Activated T-cell treated with anti-CD3 and anti-CD28 coated beads, Interleukin-2, amount 50 U/mL, for 1 hour (primary cell): ENCODE data around the gene FBXL12.
"Not testable (repeated sequence)": the region's sequence is repeated elsewhere in the genome, so short reads cannot be mapped to it uniquely, and the experiment has no call there.

Experiments
- DNase-seq: peaks from one replicate; pipeline ENCODE4 v3.0.0-alpha.2; 2020

FBXL12 gene

GRCh38 chr19:9838324-9838723, 19.4 kb upstream of the FBXL12 start:
- no peak for DNase-seq

GRCh38 chr19:9836021-9836420, 17.1 kb upstream of the FBXL12 start:
- no peak for DNase-seq

GRCh38 chr19:9835507-9835949, 16.6 kb upstream of the FBXL12 start:
- DNase-seq: no peak

- peak; percentile 99 for DNase-seq
These were observed 16.0 kb upstream of the FBXL12 start, which contains the start of gene PIN1 for GRCh38 chr19:9834726-9835506. TSS of gene PIN1 (plus strand) at chr19:9835318. CDS start at chr19:9835345, 27 bp downstream.

- no peak for DNase-seq
These were observed 15.4 kb upstream of the FBXL12 start for GRCh38 chr19:9834307-9834725.

GRCh38 chr19:9828551-9829063, 9.7 kb upstream of the FBXL12 start:
- no peak for DNase-seq

GRCh38 chr19:9827289-9828238, 8.7 kb upstream of the FBXL12 start, which contains the start of gene UBL5:
TSS of gene UBL5 (plus strand) at chr19:9827918. CDS start at chr19:9828338, 420 bp downstream.
- peak; percentile 87 for DNase-seq

GRCh38 chr19:9823816-9824215, 4.9 kb upstream of the FBXL12 start:
- DNase-seq: no peak

- not testable (repeated sequence) for DNase-seq
These were observed 1.2 kb upstream of the FBXL12 start for GRCh38 chr19:9820034-9820433.

GRCh38 chr19:9819596-9819909, 674 bp upstream of the FBXL12 start:
- DNase-seq: no peak

GRCh38 chr19:9818175-9818733, 625 bp downstream of the FBXL12 start:
- DNase-seq: no peak

GRCh38 chr19:9811139-9811538, 7.7 kb downstream of the FBXL12 start:
- no peak for DNase-seq

- peak; percentile 35 for DNase-seq
These were observed 9.7 kb downstream of the FBXL12 start for GRCh38 chr19:9808855-9809824.

GRCh38 chr19:9806803-9807202, 12.1 kb downstream of the FBXL12 start:
- no peak for DNase-seq

- DNase-seq: no peak
These were observed 16.9 kb downstream of the FBXL12 start for GRCh38 chr19:9801976-9802375.

- DNase-seq: no peak
These were observed 19.7 kb downstream of the FBXL12 start for GRCh38 chr19:9799162-9799561.

GRCh38 chr19:9797871-9798270, 21.0 kb downstream of the FBXL12 start:
- no peak for DNase-seq

GRCh38 chr19:9796113-9796773, 22.6 kb downstream of the FBXL12 start:
- DNase-seq: peak; percentile 82

GRCh38 chr19:9793071-9793591, 25.7 kb downstream of the FBXL12 start:
- DNase-seq: no peak

- peak; percentile 89 for DNase-seq
These were observed 26.4 kb downstream of the FBXL12 start for GRCh38 chr19:9792206-9793070.
